NCI-H1048 (cell line): ENCODE results near the gene FAM240B.

Experiments used
- DNase-seq: peaks from one replicate; lab custom pipeline; 2025; lab: John Stamatoyannopoulos, UW

Gene FAM240B

GRCh38 chr9:38668791-38669466, 51.0 kb downstream of the FAM240B start:
- no peak for DNase-seq

GRCh38 chr9:38662763-38663593, 57.0 kb downstream of the FAM240B start:
- no peak for DNase-seq

GRCh38 chr9:38659538-38659937, 60.4 kb downstream of the FAM240B start:
- no peak for DNase-seq

- DNase-seq = no peak
Observed at GRCh38 chr9:38656896-38657295, 63.0 kb downstream of the FAM240B start.

- DNase-seq = no peak
Observed at GRCh38 chr9:38652486-38652885, 67.4 kb downstream of the FAM240B start.

- no peak for DNase-seq
Observed at GRCh38 chr9:38652044-38652443, 67.9 kb downstream of the FAM240B start.

- no peak for DNase-seq
Observed at GRCh38 chr9:38651400-38652042, 68.4 kb downstream of the FAM240B start.

GRCh38 chr9:38650564-38650963, 69.4 kb downstream of the FAM240B start:
- no peak for DNase-seq

GRCh38 chr9:38649731-38650363, 70.1 kb downstream of the FAM240B start:
- no peak for DNase-seq

- DNase-seq = no peak
Observed at GRCh38 chr9:38644601-38645000, 75.3 kb downstream of the FAM240B start.
